ENCODE data around the gene MYO15B.
A peak's percentile ranks its signal among the peaks of the same experiment; 100 is the strongest.

Gene MYO15B

GRCh38 chr17:75552425-75553294 is 34.9 kb upstream of the MYO15B start:
- DNase-seq (ENCODE audit: low read depth in 2 of 2), result peak in 1 of 2 donors; percentile 44
- no peak for TF ChIP-seq CTCF (IDR thresholded peaks at IDR 0.05; ENCODE audit: low read depth, low read length)
- H3K4me3 ChIP-seq (replicated peaks in 1 of 2; ENCODE audit: low read depth in 2 of 2, low read length in 2 of 2), result no peak overlapping the region

- no peak overlapping the region for H3K4me3 ChIP-seq (replicated peaks in 1 of 2; ENCODE audit: low read depth in 2 of 2, low read length in 2 of 2)
- no peak for TF ChIP-seq CTCF (IDR thresholded peaks at IDR 0.05; ENCODE audit: low read depth, low read length)
- no peak for DNase-seq (ENCODE audit: low read depth in 2 of 2)
Observed at GRCh38 chr17:75553295-75554110, 34.1 kb upstream of the MYO15B start.

- DNase-seq (ENCODE audit: low read depth in 2 of 2), result no peak
- no peak overlapping the region for H3K4me3 ChIP-seq (replicated peaks in 1 of 2; ENCODE audit: low read depth in 2 of 2, low read length in 2 of 2)
- TF ChIP-seq CTCF (IDR thresholded peaks at IDR 0.05; ENCODE audit: low read depth, low read length), result no peak
Observed at GRCh38 chr17:75555679-75556153, 31.9 kb upstream of the MYO15B start.

- TF ChIP-seq CTCF (IDR thresholded peaks at IDR 0.05; ENCODE audit: low read depth, low read length), result no peak
- H3K4me3 ChIP-seq (replicated peaks in 1 of 2; ENCODE audit: low read depth in 2 of 2, low read length in 2 of 2), result no peak overlapping the region
- peak; percentile 6 to 60 for DNase-seq (ENCODE audit: low read depth in 2 of 2)
Observed at GRCh38 chr17:75557075-75557851, 30.3 kb upstream of the MYO15B start.

- no peak for DNase-seq (ENCODE audit: low read depth in 2 of 2)
- no peak overlapping the region for H3K4me3 ChIP-seq (replicated peaks in 1 of 2; ENCODE audit: low read depth in 2 of 2, low read length in 2 of 2)
- no peak for TF ChIP-seq CTCF (IDR thresholded peaks at IDR 0.05; ENCODE audit: low read depth, low read length)
Observed at GRCh38 chr17:75557852-75558665, 29.5 kb upstream of the MYO15B start.
